Liver (tissue), 9 donors: ENCODE data around the gene EHD4. TPM values are rescaled to one million over a fixed set of nuclear protein-coding genes. Genes with fewer than 3 reads are reported as not detected.

Source experiments
- DNase-seq: peaks from one replicate; pipeline ENCODE4 v3.0.0-alpha.2; 2017; ENCODE audit warnings: low spot score
- H3K27ac ChIP-seq, 2 donors: one replicate each; pipeline ENCODE4 v1.7.0; 2013; ENCODE audit warnings: inconsistent platforms in 2 of 2, low read length in 2 of 2, control low read depth in 1 of 2, low read depth in 1 of 2, mild to moderate bottlenecking in 1 of 2
- H3K27me3 ChIP-seq, 4 donors: one replicate each; pipeline versions ENCODE4 v1.6.1 to v1.7.0; 2013; ENCODE audit warnings: low read length in 3 of 4, inconsistent platforms in 1 of 4, mild to moderate bottlenecking in 1 of 4, moderate library complexity in 1 of 4; ENCODE audit not compliant: control insufficient read depth in 4 of 4, insufficient read depth in 4 of 4
- H3K36me3 ChIP-seq, 4 donors: one replicate each; pipeline versions ENCODE4 v1.6.1 to v1.7.0; 2013; ENCODE audit warnings: low read length in 3 of 4, mild to moderate bottlenecking in 3 of 4, low read depth in 1 of 4, moderate library complexity in 1 of 4; ENCODE audit not compliant: control insufficient read depth in 4 of 4, insufficient read depth in 3 of 4
- H3K4me1 ChIP-seq, 4 donors: one replicate each; pipeline versions ENCODE4 v1.6.1 to v1.7.0; 2013; ENCODE audit warnings: low read length in 3 of 4, mild to moderate bottlenecking in 3 of 4, moderate library complexity in 1 of 4; ENCODE audit not compliant: control insufficient read depth in 4 of 4, insufficient read depth in 4 of 4
- H3K4me3 ChIP-seq, 3 donors: one replicate each; pipeline versions ENCODE4 v1.6.1 to v1.7.0; 2013; ENCODE audit warnings: low read length in 3 of 3, control low read depth in 1 of 3, low read depth in 1 of 3, mild to moderate bottlenecking in 1 of 3
- H3K9ac ChIP-seq, 2 donors: one replicate each; pipeline ENCODE4 v1.7.0; 2013; ENCODE audit warnings: low read length in 2 of 2, mild to moderate bottlenecking in 2 of 2, moderate library complexity in 2 of 2, control low read depth in 1 of 2, low read depth in 1 of 2
- H3K9me3 ChIP-seq, 4 donors: one replicate each; pipeline versions ENCODE4 v1.6.1 to v1.7.0; 2013; ENCODE audit warnings: low read length in 3 of 4; ENCODE audit not compliant: control insufficient read depth in 4 of 4
- CTCF ChIP-seq: fragments of 150-350 bp; IDR thresholded peaks from 2 replicates; pipeline ENCODE4 v1.5.1; 2017; ENCODE audit warnings: improper control_type of control experiment, low read depth, low read length; ENCODE audit not compliant: missing input control
- EGR1 ChIP-seq, 2 donors: IDR thresholded peaks; 2 replicates each; pipeline ENCODE4 v1.6.1; 2016 to 2018; ENCODE audit warnings: antibody characterized with exemption in 2 of 2, low read depth in 2 of 2
- FOXA1 ChIP-seq: IDR thresholded peaks from 2 replicates; pipeline ENCODE4 v1.6.1; 2016; ENCODE audit warnings: antibody characterized with exemption
- FOXA2 ChIP-seq: IDR thresholded peaks from 2 replicates; pipeline ENCODE4 v1.6.1; 2016; ENCODE audit warnings: antibody characterized with exemption
- GABPA ChIP-seq, 2 donors: IDR thresholded peaks in 1 of 2; conservative IDR thresholded peaks in 1 of 2; 2 replicates each; pipeline ENCODE4 v1.6.1; 2016; ENCODE audit warnings: antibody characterized with exemption in 2 of 2, mild to moderate bottlenecking in 1 of 2, moderate library complexity in 1 of 2
- HNF4A ChIP-seq, 2 donors: conservative IDR thresholded peaks; 2 replicates each; pipeline ENCODE4 v1.6.1; 2016; ENCODE audit warnings: antibody characterized with exemption in 2 of 2, mild to moderate bottlenecking in 2 of 2
- JUND ChIP-seq, 2 donors: IDR thresholded peaks; 2 replicates each; pipeline ENCODE4 v1.6.1; 2016; ENCODE audit warnings: antibody characterized with exemption in 2 of 2
- MAX ChIP-seq: IDR thresholded peaks from 2 replicates; pipeline ENCODE4 v1.6.1; 2016; ENCODE audit warnings: antibody characterized with exemption
- RAD21 ChIP-seq, 2 donors: IDR thresholded peaks; 2 replicates each; pipeline ENCODE4 v1.6.1; 2016; ENCODE audit warnings: antibody characterized with exemption in 2 of 2, mild to moderate bottlenecking in 2 of 2
- SP1 ChIP-seq: IDR thresholded peaks from 2 replicates; pipeline ENCODE4 v1.6.1; 2018; ENCODE audit warnings: antibody characterized with exemption, mild to moderate bottlenecking
- WGBS: extraction: QIAGEN DNeasy Blood & Tissue Kit; methylation state at CpG from one replicate; pipeline ENCODE4 v1.1.7; 2013; 5-methylcytosine and 5-hydroxymethylcytosine counted together
- polyA plus RNA-seq, 2 donors: library from polyadenylated mRNA; stranded (reverse) in 1 of 2; unstranded in 1 of 2; fragments of 200-250 nt in 1 of 2; fragments of >200 nt in 1 of 2; fragmentation: Nextera tagmentation in 1 of 2; extraction: Ambion mirVana in 1 of 2; gene quantifications; one replicate each; pipeline versions ENCODE4 v1.2.1 to v1.2.3, GENCODE V29; 2013 to 2015
- total RNA-seq, 2 donors: library from RNA; depleted of rRNA; stranded (reverse); fragments of >200 nt; gene quantifications; one replicate each; pipeline ENCODE4 v1.2.3, GENCODE V29; 2014
- donor health status: healthy.
- donor health status: healthy.
- donor health status: healthy.
- donor health status: healthy.
- donor health status: healthy.

EHD4 gene
- total and polyA plus RNA-seq, 4 donors: 3.3 to 10.0 (median 6.2) TPM

- Histone ChIP-seq H3K4me3 (no peak overlapping the region), H3K27ac (no peak overlapping the region), H3K9me3 (peaks cover 0 to 4% (median 0%) of the 10 kb centered on the region in 4 donors), H3K4me1 (peaks cover 0 to 7% (median 4%) of the 10 kb centered on the region in 4 donors), H3K36me3 (peaks cover 10 to 23% (median 14%) of the 10 kb centered on the region in 4 donors), H3K27me3 (no peaks in the 10 kb centered on the region), H3K9ac (no peak overlapping the region)
- no peak for DNase-seq
- 97% methylated on average over 5 of the region's 5 CpGs for WGBS
- TF ChIP-seq SP1 (no peak), FOXA2 (no peak), JUND (IDR thresholded peaks at IDR 0.05) (no peak), HNF4A (conservative IDR thresholded peaks at IDR 0.05) (no peak), MAX (no peak), EGR1 (IDR thresholded peaks at IDR 0.05; ENCODE audit: low read depth in 2 of 2) (no peak), GABPA (IDR thresholded peaks at IDR 0.05 in 1 of 2, conservative IDR thresholded peaks at IDR 0.05 in 1 of 2) (no peak)
Observed at GRCh38 chr15:41906608-41907007, 65.7 kb downstream of the EHD4 start.

GRCh38 chr15:41905036-41905793, 67.1 kb downstream of the EHD4 start:
- no peak overlapping the region for H3K4me3 ChIP-seq
- H3K4me1 ChIP-seq: peaks cover 0 to 7% (median 3%) of the 10 kb centered on the region in 4 donors
- 91% methylated on average over 14 of the region's 14 CpGs for WGBS
- TF ChIP-seq FOXA1 (no peak), FOXA2 (no peak)
- no peak overlapping the region for H3K27ac ChIP-seq
- H3K27me3 ChIP-seq: no peaks in the 10 kb centered on the region
- DNase-seq: no peak
- H3K36me3 ChIP-seq: peaks cover 13 to 25% (median 16%) of the 10 kb centered on the region in 4 donors
- no peak overlapping the region for H3K9ac ChIP-seq
- H3K9me3 ChIP-seq: peaks cover 0 to 4% (median 0%) of the 10 kb centered on the region in 4 donors

- 21% methylated on average over 6 of the region's 6 CpGs for WGBS
- no peak overlapping the region for H3K27ac ChIP-seq
- peak; percentile 69 for DNase-seq
Observed at GRCh38 chr15:41904541-41905005, 67.8 kb downstream of the EHD4 start.

More at GRCh38 chr15:41904541-41905005, 67.8 kb downstream of the EHD4 start:
- TF ChIP-seq HNF4A (conservative IDR thresholded peaks at IDR 0.05) (peak in 1 of 2 donors; percentile 37), RAD21 (IDR thresholded peaks at IDR 0.05) (peak; percentile 96), CTCF (peak; percentile 94), FOXA1 (no peak)
- H3K4me3 ChIP-seq: no peak overlapping the region
- H3K9me3 ChIP-seq: peaks cover 0 to 4% (median 0%) of the 10 kb centered on the region in 4 donors
- peaks cover 0 to 7% (median 3%) of the 10 kb centered on the region in 4 donors for H3K4me1 ChIP-seq
- H3K36me3 ChIP-seq: peaks cover 13 to 27% (median 18%) of the 10 kb centered on the region in 4 donors
- H3K27me3 ChIP-seq: no peaks in the 10 kb centered on the region
- no peak overlapping the region for H3K9ac ChIP-seq
